Lung (tissue), 12 donors: ENCODE results near the gene RUVBL1. TPM values are rescaled to one million over a fixed set of nuclear protein-coding genes. Genes with fewer than 3 reads are reported as not detected.

Experiments used
- ATAC-seq: fragments of 200-7000 bp; cut with Tn5 transposase; one replicate; pipeline ENCODE4 v1.9.1; 2020; ENCODE audit warnings: moderate number of reproducible peaks; ENCODE audit not compliant: insufficient read depth, low FRiP score
- DNase-seq, 3 donors: peaks; one replicate each; pipeline ENCODE4 v3.0.0-alpha.2; 2013 to 2017
- H3K27ac ChIP-seq, 2 donors: one replicate each; pipeline ENCODE4 v1.5.1; 2013; ENCODE audit warnings: mild to moderate bottlenecking in 2 of 2, moderate library complexity in 2 of 2, control low read depth in 1 of 2, inconsistent platforms in 1 of 2, low read depth in 1 of 2, low read length in 1 of 2
- H3K27me3 ChIP-seq, 3 donors: one replicate each; pipeline ENCODE4 v1.5.1; 2013; ENCODE audit warnings: low read length in 2 of 3; ENCODE audit not compliant: control insufficient read depth in 3 of 3, insufficient read depth in 3 of 3
- H3K36me3 ChIP-seq, 4 donors: one replicate each; pipeline ENCODE4 v1.5.1; 2013; ENCODE audit warnings: low read length in 4 of 4, mild to moderate bottlenecking in 1 of 4, moderate library complexity in 1 of 4; ENCODE audit not compliant: control insufficient read depth in 4 of 4, insufficient read depth in 4 of 4
- H3K4me1 ChIP-seq, 5 donors: one replicate each; pipeline ENCODE4 v1.5.1; 2013; ENCODE audit warnings: low read length in 5 of 5, mild to moderate bottlenecking in 2 of 5, moderate library complexity in 1 of 5; ENCODE audit not compliant: control insufficient read depth in 5 of 5, insufficient read depth in 5 of 5
- H3K4me3 ChIP-seq: one replicate; pipeline ENCODE4 v1.5.1; 2013; ENCODE audit warnings: mild to moderate bottlenecking, control low read depth, moderate library complexity
- H3K9ac ChIP-seq, 2 donors: one replicate each; pipeline ENCODE4 v1.5.1; 2013; ENCODE audit warnings: low read length in 2 of 2, control low read depth in 1 of 2; ENCODE audit not compliant: insufficient read depth in 1 of 2
- H3K9me3 ChIP-seq, 4 donors: one replicate each; pipeline ENCODE4 v1.5.1; 2013; ENCODE audit warnings: low read length in 3 of 4, mild to moderate bottlenecking in 1 of 4, moderate library complexity in 1 of 4; ENCODE audit not compliant: control insufficient read depth in 4 of 4, insufficient read depth in 3 of 4
- CTCF ChIP-seq: IDR thresholded peaks from 2 replicates; pipeline ENCODE4 v1.5.1; 2012; ENCODE audit warnings: mild to moderate bottlenecking; ENCODE audit errors: control extremely low read depth, extremely low read depth
- WGBS, 2 donors: extraction: QIAGEN DNeasy Blood & Tissue Kit; methylation state at CpG; one replicate each; pipeline ENCODE4 v1.1.7; 2013; 5-methylcytosine and 5-hydroxymethylcytosine counted together
- polyA plus RNA-seq, 2 donors: library from polyadenylated mRNA; stranded (reverse); fragments of 200-250 nt; gene quantifications; one replicate each; pipeline ENCODE4 v1.2.1, GENCODE V29; 2013
- total RNA-seq, 2 donors: library from RNA; depleted of rRNA in 1 of 2; stranded (reverse); fragments of >200 nt in 1 of 2; gene quantifications; one replicate each; pipeline ENCODE4 v1.2.1, GENCODE V29; 2014 to 2021
- donor health status: control.
- donor health status: control.
- donor health status: Bipolar disorder and iron deficiency.
- donor health status: healthy.
- donor health status: DM: yes; HTN: yes; CAD: no.

RUVBL1 gene
- total and polyA plus RNA-seq, 4 donors: 26.6 to 53.7 (median 41.7) TPM

GRCh38 chr3:128053614-128054013, 70.0 kb downstream of the RUVBL1 start:
- no peaks in the 10 kb centered on the region for H3K9me3 ChIP-seq
- DNase-seq (no peak), ATAC-seq (no peak)
- H3K27ac ChIP-seq: peak overlapping the region in 1 of 2 donors; percentile 33
- WGBS, 2 donors: 74 to 75% methylated on average over 6 of the region's 6 CpGs
- H3K27me3 ChIP-seq: no peaks in the 10 kb centered on the region
- peak overlapping the region; percentile 41 for H3K4me3 ChIP-seq
- TF ChIP-seq CTCF: no peak
- H3K4me1 ChIP-seq: peaks cover 8 to 31% (median 17%) of the 10 kb centered on the region in 5 donors
- H3K36me3 ChIP-seq: peaks cover 6 to 28% (median 16%) of the 10 kb centered on the region in 4 donors
- H3K9ac ChIP-seq: peak overlapping the region in 1 of 2 donors; percentile 98

GRCh38 chr3:128052595-128053351, 70.8 kb downstream of the RUVBL1 start:
- Histone ChIP-seq H3K9me3 (no peaks in the 10 kb centered on the region), H3K9ac (peak overlapping the region; percentile 88 to 98), H3K4me3 (peak overlapping the region; percentile 97), H3K27me3 (no peaks in the 10 kb centered on the region), H3K4me1 (peaks cover 6 to 31% (median 17%) of the 10 kb centered on the region in 5 donors), H3K36me3 (peaks cover 3 to 28% (median 14%) of the 10 kb centered on the region in 4 donors), H3K27ac (peak overlapping the region; percentile 97 to 99)
- 1 to 3% methylated on average over 33 of the region's 33 CpGs for WGBS, 2 donors
- DNase-seq (peak in 2 of 3 donors; percentile 18 to 42), ATAC-seq (no peak)
- no peak for TF ChIP-seq CTCF

GRCh38 chr3:128051837-128052594, 71.6 kb downstream of the RUVBL1 start, which contains the start of gene SEC61A1:
TSS of gene SEC61A1 (plus strand) at chr3:128052437. CDS start at chr3:128052553, 116 bp downstream.
- ATAC-seq (peak; percentile 96), DNase-seq (peak; percentile 96 to 97 (median 96))
- 0% methylated on average over 88 to 90 of the region's 90 CpGs for WGBS, 2 donors
- Histone ChIP-seq H3K9me3 (no peaks in the 10 kb centered on the region), H3K36me3 (peaks cover 3 to 25% (median 11%) of the 10 kb centered on the region in 4 donors), H3K4me3 (peak within 1 kb of the TSS; percentile 97), H3K27ac (peak within 1 kb of the TSS; percentile 97 to 99), H3K4me1 (peaks cover 6 to 31% (median 17%) of the 10 kb centered on the region in 5 donors), H3K27me3 (peaks cover 0 to under 1% (median 0%) of the 10 kb centered on the region in 3 donors), H3K9ac (peak within 1 kb of the TSS; percentile 90 to 98)
- TF ChIP-seq CTCF: no peak
